ENCODE results near the gene CDNF. TPM values are rescaled to one million over a fixed set of nuclear protein-coding genes. Genes with fewer than 3 reads are reported as not detected.

CDNF gene
- 0.61 TPM for total RNA-seq
- long read RNA-seq: 0 reads

DNA sequence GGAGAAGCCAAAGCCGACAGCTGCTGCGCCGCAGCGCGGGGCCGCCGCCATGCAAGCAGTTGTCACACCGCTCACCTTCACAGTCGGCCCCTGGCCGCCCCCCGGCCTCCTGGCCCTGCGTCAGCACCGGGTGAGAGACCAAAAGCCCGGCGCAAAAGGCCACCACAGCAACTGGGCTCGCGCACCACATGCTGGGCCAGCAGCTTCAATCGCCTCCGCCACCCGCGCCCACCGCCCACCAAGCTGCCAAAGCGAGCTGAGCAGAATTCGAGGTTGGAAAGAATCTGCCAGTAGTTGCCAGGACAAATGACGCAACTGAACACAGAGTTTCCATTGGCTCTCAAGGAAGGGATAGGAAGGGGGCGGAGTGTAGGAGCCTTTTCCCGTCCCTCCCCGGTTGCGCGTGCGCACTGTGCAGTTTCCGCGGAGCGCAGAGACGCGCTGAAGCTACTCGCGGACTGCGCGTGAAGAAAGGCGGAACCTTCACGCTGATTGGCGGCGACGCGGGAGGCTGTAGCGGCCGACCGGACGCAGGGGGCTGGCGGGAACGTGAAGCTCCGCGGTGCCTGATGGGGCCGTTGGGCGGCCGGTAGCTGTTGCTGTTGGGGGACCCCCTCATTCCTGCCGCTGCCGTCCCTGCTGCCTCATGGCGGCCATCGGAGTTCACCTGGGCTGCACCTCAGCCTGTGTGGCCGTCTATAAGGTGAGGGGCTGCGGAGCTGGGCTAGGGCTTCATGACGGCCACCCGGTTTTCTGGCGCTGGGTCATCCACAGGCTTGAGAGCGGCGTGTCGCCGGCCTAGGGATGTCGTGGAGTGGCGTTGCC is at the start of gene CDNF, which contains the start of the genes HSPA14 and MSANTD7:
Gene CDNF (minus strand): TSS at position 281 of the 825 bp plus-strand sequence. CDS start 91 bp downstream, at position 190.
Gene HSPA14 (plus strand): TSS at position 550 of the 825 bp plus-strand sequence. CDS start 97 bp downstream, at position 647.
Gene MSANTD7 (plus strand): TSS at position 550 of the 825 bp plus-strand sequence. CDS start 3,979 bp downstream, outside the sequence.
- Histone ChIP-seq H3K4me3 (peak within 1 kb of the TSS; percentile 97), H3K36me3 (peaks cover 24% of the 10 kb centered on the region), H3K27ac (peak within 1 kb of the TSS; percentile 97), H3K4me1 (peaks cover 16% of the 10 kb centered on the region), H3K9me3 (no peaks in the 10 kb centered on the region), H3K27me3 (no peaks in the 10 kb centered on the region)
- peak; percentile 98 for ATAC-seq
- intact Hi-C loops (cut with DNase I): no loop called here
- TF ChIP-seq, protein P1, sequence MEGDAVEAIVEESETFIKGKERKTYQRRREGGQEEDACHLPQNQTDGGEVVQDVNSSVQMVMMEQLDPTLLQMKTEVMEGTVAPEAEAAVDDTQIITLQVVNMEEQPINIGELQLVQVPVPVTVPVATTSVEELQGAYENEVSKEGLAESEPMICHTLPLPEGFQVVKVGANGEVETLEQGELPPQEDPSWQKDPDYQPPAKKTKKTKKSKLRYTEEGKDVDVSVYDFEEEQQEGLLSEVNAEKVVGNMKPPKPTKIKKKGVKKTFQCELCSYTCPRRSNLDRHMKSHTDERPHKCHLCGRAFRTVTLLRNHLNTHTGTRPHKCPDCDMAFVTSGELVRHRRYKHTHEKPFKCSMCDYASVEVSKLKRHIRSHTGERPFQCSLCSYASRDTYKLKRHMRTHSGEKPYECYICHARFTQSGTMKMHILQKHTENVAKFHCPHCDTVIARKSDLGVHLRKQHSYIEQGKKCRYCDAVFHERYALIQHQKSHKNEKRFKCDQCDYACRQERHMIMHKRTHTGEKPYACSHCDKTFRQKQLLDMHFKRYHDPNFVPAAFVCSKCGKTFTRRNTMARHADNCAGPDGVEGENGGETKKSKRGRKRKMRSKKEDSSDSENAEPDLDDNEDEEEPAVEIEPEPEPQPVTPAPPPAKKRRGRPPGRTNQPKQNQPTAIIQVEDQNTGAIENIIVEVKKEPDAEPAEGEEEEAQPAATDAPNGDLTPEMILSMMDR (IDR thresholded peaks at IDR 0.05): no peak
- peak; percentile 100 for DNase-seq

DNA sequence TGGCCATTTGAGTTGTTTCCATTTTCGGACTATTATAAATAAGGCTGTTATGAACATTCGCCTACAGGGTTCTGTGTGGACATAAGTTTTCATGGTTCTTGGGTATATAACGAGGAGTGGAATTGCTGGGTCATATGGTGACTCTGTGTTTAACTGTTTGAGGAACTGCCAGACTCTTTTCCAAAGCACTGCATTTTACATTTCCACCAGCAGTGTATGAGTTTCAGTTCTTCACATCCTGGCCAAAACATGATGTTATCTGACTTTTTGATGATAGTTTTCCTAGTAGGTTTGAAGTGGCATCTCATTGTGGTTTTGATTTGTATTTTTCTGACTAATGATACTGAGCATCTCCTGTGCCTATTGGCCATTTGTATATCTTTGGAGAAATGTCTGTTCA is 46.2 kb upstream of the CDNF start:
- no peak overlapping the region for H3K27ac ChIP-seq
- H3K4me3 ChIP-seq: no peak overlapping the region
- intact Hi-C loops (cut with DNase I): no loop called here
- DNase-seq: no peak
- TF ChIP-seq, protein P1 (IDR thresholded peaks at IDR 0.05): no peak
- peaks cover 6% of the 10 kb centered on the region for H3K4me1 ChIP-seq
- no peaks in the 10 kb centered on the region for H3K36me3 ChIP-seq
- H3K9me3 ChIP-seq: no peaks in the 10 kb centered on the region
- no peak for ATAC-seq
- H3K27me3 ChIP-seq: no peaks in the 10 kb centered on the region

DNA sequence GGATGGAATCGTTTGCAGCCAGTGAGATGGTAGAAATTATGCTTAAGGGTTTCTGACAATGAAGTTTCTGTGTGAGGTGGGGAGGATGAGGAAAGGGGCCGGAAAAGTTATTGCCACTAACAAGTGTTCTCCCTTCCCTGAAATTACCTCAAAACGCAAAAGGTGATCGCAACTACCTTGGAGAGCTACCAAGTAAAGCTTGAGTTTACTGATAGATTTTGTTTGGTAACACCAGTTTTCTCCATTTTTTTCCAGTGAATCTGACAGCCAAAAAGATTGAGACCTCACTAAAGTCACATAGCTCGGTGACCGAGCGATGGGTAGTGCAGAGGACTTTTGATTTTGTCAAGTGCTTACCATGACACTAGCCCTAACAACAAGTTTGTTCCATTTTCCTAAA is 42.4 kb upstream of the CDNF start:
- DNase-seq: no peak
- no peak for ATAC-seq
- Histone ChIP-seq H3K27ac (no peak overlapping the region), H3K36me3 (no peaks in the 10 kb centered on the region), H3K9me3 (no peaks in the 10 kb centered on the region), H3K27me3 (no peaks in the 10 kb centered on the region), H3K4me1 (peaks cover 14% of the 10 kb centered on the region), H3K4me3 (no peak overlapping the region)
- intact Hi-C loops (cut with DNase I): no loop called here
- TF ChIP-seq, protein P1 (IDR thresholded peaks at IDR 0.05): no peak

DNA sequence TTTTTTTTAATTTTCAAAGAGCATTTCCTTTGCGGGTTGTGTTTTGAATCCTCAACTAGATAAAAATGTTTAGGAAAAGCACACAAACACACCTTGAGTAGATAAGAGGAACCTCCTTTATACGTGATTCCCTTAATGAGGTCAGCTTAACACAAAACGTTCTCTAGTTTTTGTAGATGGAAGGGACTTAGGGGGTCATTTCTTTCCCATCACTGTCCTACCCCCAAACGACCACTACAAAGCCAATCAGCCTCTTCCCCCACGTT is 42.0 kb upstream of the CDNF start:
- peak overlapping the region; percentile 93 for H3K4me3 ChIP-seq
- no peaks in the 10 kb centered on the region for H3K36me3 ChIP-seq
- no peaks in the 10 kb centered on the region for H3K27me3 ChIP-seq
- ATAC-seq: no peak
- H3K27ac ChIP-seq: no peak overlapping the region
- H3K9me3 ChIP-seq: no peaks in the 10 kb centered on the region
- H3K4me1 ChIP-seq: peaks cover 14% of the 10 kb centered on the region
- no peak for DNase-seq
- TF ChIP-seq, protein P1 (IDR thresholded peaks at IDR 0.05): no peak
- intact Hi-C loops (cut with DNase I): no loop called here

DNA sequence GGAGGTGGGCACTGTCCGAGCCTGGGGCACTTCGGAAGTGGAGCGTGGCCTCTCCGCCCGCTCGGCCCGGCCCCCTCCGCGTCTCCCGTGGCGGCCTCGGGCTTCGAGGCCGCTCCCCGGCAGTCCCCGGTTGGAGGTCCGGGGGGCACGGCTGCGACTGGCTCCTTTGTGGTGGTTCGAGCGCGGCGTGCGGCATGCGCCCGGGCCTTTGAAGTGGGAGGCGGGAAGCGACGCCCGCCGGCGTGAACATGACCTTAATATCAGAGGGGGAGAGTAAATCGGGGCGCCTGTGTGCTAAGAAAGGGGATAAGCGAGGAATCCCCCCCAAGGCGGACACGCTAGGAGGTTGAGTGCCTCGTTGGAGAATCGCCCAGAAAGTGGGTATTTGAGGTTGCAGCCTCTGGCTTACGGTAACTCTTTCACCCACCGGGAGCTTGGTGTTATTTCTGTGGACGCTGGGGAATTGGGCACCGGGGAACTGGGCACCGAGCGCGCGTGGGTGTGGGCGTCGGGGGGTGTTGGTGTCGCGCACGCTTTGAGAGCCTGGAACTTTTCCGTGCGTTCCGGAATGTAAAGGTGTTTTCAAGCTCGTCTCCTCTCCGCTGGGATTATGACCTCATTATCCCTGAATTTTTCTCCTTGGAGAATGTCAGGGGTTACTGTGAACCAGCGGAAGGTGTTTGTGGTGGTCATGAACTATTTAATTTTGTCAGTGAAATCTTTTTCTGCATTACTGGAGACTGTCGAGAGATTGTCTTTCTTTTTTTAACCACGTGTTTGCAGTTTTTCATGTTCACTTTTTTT is 41.5 kb upstream of the CDNF start:
- Histone ChIP-seq H3K27me3 (no peaks in the 10 kb centered on the region), H3K4me3 (peak overlapping the region; percentile 93), H3K27ac (peak overlapping the region; percentile 70), H3K4me1 (peaks cover 14% of the 10 kb centered on the region), H3K9me3 (no peaks in the 10 kb centered on the region), H3K36me3 (no peaks in the 10 kb centered on the region)
- TF ChIP-seq, protein P1 (IDR thresholded peaks at IDR 0.05): no peak
- ATAC-seq (no peak), DNase-seq (no peak)
- intact Hi-C loops (cut with DNase I): no loop called here
